H9 (cell line): Measurements from ENCODE around the gene UTP25. TPM values are rescaled to one million over a fixed set of nuclear protein-coding genes. Genes with fewer than 3 reads are reported as not detected.

Experiments
- DNase-seq: peaks from one replicate; pipeline ENCODE4 v3.0.0-alpha.2; 2017
- H2AFZ ChIP-seq: one replicate; pipeline ENCODE4 v1.6.1; 2013; ENCODE audit warnings: mild to moderate bottlenecking, low read length, control low read depth, moderate library complexity
- H2AK5ac ChIP-seq: 2 replicates; pipeline ENCODE4 v1.6.1; 2013; ENCODE audit warnings: low read length, control low read depth, mixed read lengths; ENCODE audit not compliant: insufficient read length
- H2BK120ac ChIP-seq: one replicate; pipeline ENCODE4 v1.6.1; 2013; ENCODE audit warnings: low read depth, mild to moderate bottlenecking, low read length, control low read depth, inconsistent platforms; ENCODE audit not compliant: poor library complexity, severe bottlenecking
- H2BK12ac ChIP-seq: 2 replicates; pipeline ENCODE4 v1.6.1; 2013; ENCODE audit warnings: low read length, control low read depth, mixed read lengths, low read depth; ENCODE audit not compliant: insufficient read length
- H2BK15ac ChIP-seq: 2 replicates; pipeline ENCODE4 v1.6.1; 2013; ENCODE audit warnings: low read depth, low read length, control low read depth
- H2BK20ac ChIP-seq: one replicate; pipeline ENCODE4 v1.6.1; 2013; ENCODE audit warnings: low read depth, mild to moderate bottlenecking, low read length, control low read depth, inconsistent platforms; ENCODE audit not compliant: poor library complexity, severe bottlenecking
- H2BK5ac ChIP-seq: 2 replicates; pipeline ENCODE4 v1.6.1; 2013; ENCODE audit warnings: low read length, control low read depth, mixed read lengths; ENCODE audit not compliant: insufficient read length
- H3K14ac ChIP-seq: 2 replicates; pipeline ENCODE4 v1.6.1; 2013; ENCODE audit warnings: low read length, control low read depth; ENCODE audit not compliant: insufficient read depth
- H3K18ac ChIP-seq: 2 replicates; pipeline ENCODE4 v1.6.1; 2013; ENCODE audit warnings: low read depth, mild to moderate bottlenecking, mixed read lengths, low read length, control low read depth; ENCODE audit not compliant: insufficient read length
- H3K23ac ChIP-seq: 2 replicates; pipeline ENCODE4 v1.6.1; 2013; ENCODE audit warnings: low read length, control low read depth, mixed read lengths, low read depth; ENCODE audit not compliant: insufficient read length
- H3K23me2 ChIP-seq: 2 replicates; pipeline ENCODE4 v1.6.1; 2013; ENCODE audit warnings: low read depth, mild to moderate bottlenecking, mixed read lengths, low read length, control low read depth; ENCODE audit not compliant: insufficient read length, poor library complexity, severe bottlenecking
- H3K27ac ChIP-seq: 2 replicates; pipeline ENCODE4 v1.5.1; 2013; ENCODE audit warnings: low read length, control low read depth, mixed read lengths, low read depth; ENCODE audit not compliant: insufficient read length
- H3K27me3 ChIP-seq: 2 replicates; pipeline ENCODE4 v1.6.1; 2013; ENCODE audit warnings: low read length, control low read depth, inconsistent platforms; ENCODE audit not compliant: insufficient read depth
- H3K4ac ChIP-seq: 2 replicates; pipeline ENCODE4 v1.6.1; 2013; ENCODE audit warnings: low read depth, mild to moderate bottlenecking, control low read depth, inconsistent platforms, low read length, moderate library complexity
- H3K4me1 ChIP-seq: 2 replicates; pipeline ENCODE4 v1.6.1; 2013; ENCODE audit warnings: low read length, control low read depth, inconsistent platforms; ENCODE audit not compliant: insufficient read depth
- H3K4me2 ChIP-seq: 2 replicates; pipeline ENCODE4 v1.6.1; 2013; ENCODE audit warnings: low read length, control low read depth, mixed read lengths; ENCODE audit not compliant: insufficient read length, insufficient read depth
- H3K56ac ChIP-seq: 2 replicates; pipeline ENCODE4 v1.6.1; 2013; ENCODE audit warnings: low read depth, mild to moderate bottlenecking, mixed read lengths, low read length, control low read depth; ENCODE audit not compliant: insufficient read length
- H3K79me1 ChIP-seq: 2 replicates; pipeline ENCODE4 v1.6.1; 2013; ENCODE audit warnings: low read depth, mild to moderate bottlenecking, moderate library complexity, low read length, control low read depth, inconsistent platforms; ENCODE audit not compliant: insufficient read depth, poor library complexity, severe bottlenecking
- H3K79me2 ChIP-seq: 2 replicates; pipeline ENCODE4 v1.6.1; 2013; ENCODE audit warnings: low read length, control low read depth, inconsistent platforms; ENCODE audit not compliant: insufficient read depth
- H3K9ac ChIP-seq: 2 replicates; pipeline ENCODE4 v1.6.1; 2013; ENCODE audit warnings: low read length, control low read depth, mixed read lengths; ENCODE audit not compliant: insufficient read length; ENCODE audit errors: extremely low read depth
- H3K9me3 ChIP-seq: one replicate; pipeline ENCODE4 v1.6.1; 2013; ENCODE audit warnings: low read depth, low read length, inconsistent platforms; ENCODE audit not compliant: control insufficient read depth
- H3T11ph ChIP-seq: one replicate; pipeline ENCODE4 v1.6.1; 2013; ENCODE audit warnings: mild to moderate bottlenecking, low read length, control low read depth, inconsistent platforms
- H4K20me1 ChIP-seq: one replicate; pipeline ENCODE4 v1.6.1; 2013; ENCODE audit not compliant: control insufficient read depth, insufficient read length, insufficient read depth
- H4K5ac ChIP-seq: 2 replicates; pipeline ENCODE4 v1.6.1; 2013; ENCODE audit warnings: low read depth, mild to moderate bottlenecking, mixed read lengths, low read length, control low read depth; ENCODE audit not compliant: insufficient read length
- H4K8ac ChIP-seq: replicated peaks from 2 replicates; pipeline ENCODE4 v1.6.1; 2013; ENCODE audit warnings: low read length, control low read depth, mixed read lengths, low read depth; ENCODE audit not compliant: insufficient read length
- H4K91ac ChIP-seq: 2 replicates; pipeline ENCODE4 v1.6.1; 2013; ENCODE audit warnings: low read depth, mild to moderate bottlenecking, moderate library complexity, mixed read lengths, low read length, control low read depth; ENCODE audit not compliant: insufficient read length
- H3K27ac Mint-ChIP-seq, 3 experiments: 2 replicates in 2 of 3; 3 replicates in 1 of 3; pipeline ENCODE4 v1.8.0; 2020 to 2021; ENCODE audit warnings: mixed read lengths in 3 of 3, mild to moderate bottlenecking in 1 of 3, moderate library complexity in 1 of 3
- H3K27me3 Mint-ChIP-seq: 2 replicates; pipeline ENCODE4 v1.8.0; 2021; ENCODE audit warnings: low read depth, mild to moderate bottlenecking, moderate library complexity, mixed read lengths
- H3K36me3 Mint-ChIP-seq, 3 experiments: 2 replicates in 2 of 3; 3 replicates in 1 of 3; pipeline ENCODE4 v1.8.0; 2020 to 2021; ENCODE audit warnings: low read depth in 3 of 3, mixed read lengths in 3 of 3; ENCODE audit not compliant: insufficient read depth in 1 of 3
- H3K4me1 Mint-ChIP-seq, 2 experiments: 2 replicates each; pipeline ENCODE4 v1.8.0; 2020; ENCODE audit warnings: mixed read lengths in 2 of 2
- H3K4me3 Mint-ChIP-seq, 2 experiments: 2 replicates in 1 of 2; 3 replicates in 1 of 2; pipeline ENCODE4 v1.8.0; 2020 to 2021; ENCODE audit warnings: mild to moderate bottlenecking in 2 of 2, mixed read lengths in 2 of 2, moderate library complexity in 1 of 2
- H3K9me3 Mint-ChIP-seq, 2 experiments: 2 replicates in 1 of 2; 3 replicates in 1 of 2; pipeline ENCODE4 v1.8.0; 2020; ENCODE audit warnings: mild to moderate bottlenecking in 2 of 2, mixed read lengths in 2 of 2, moderate library complexity in 1 of 2
- WGBS: extraction: QIAGEN DNeasy Blood & Tissue Kit; methylation state at CpG from one replicate; pipeline ENCODE4 v1.1.7; 2013; ENCODE audit warnings: missing lambda C conversion rate, low lambda C conversion rate, mixed read lengths; ENCODE audit not compliant: insufficient read length; ENCODE audit errors: extremely low coverage; 5-methylcytosine and 5-hydroxymethylcytosine counted together
- total RNA-seq: library from RNA; stranded (reverse); gene quantifications from 2 replicates; pipeline ENCODE4 v1.2.1, GENCODE V29; 2021
- TF ChIP-seq, protein P1 (sequence below): fragments of 200-600 bp; sonication (generic); conservative IDR thresholded peaks from 3 replicates; pipeline ENCODE4 v1.8.0; 2021; ENCODE audit warnings: antibody characterized with exemption, mild to moderate bottlenecking

The UTP25 gene
- total RNA-seq, 1 experiment from 2014 or later = 12.9 TPM

DNA sequence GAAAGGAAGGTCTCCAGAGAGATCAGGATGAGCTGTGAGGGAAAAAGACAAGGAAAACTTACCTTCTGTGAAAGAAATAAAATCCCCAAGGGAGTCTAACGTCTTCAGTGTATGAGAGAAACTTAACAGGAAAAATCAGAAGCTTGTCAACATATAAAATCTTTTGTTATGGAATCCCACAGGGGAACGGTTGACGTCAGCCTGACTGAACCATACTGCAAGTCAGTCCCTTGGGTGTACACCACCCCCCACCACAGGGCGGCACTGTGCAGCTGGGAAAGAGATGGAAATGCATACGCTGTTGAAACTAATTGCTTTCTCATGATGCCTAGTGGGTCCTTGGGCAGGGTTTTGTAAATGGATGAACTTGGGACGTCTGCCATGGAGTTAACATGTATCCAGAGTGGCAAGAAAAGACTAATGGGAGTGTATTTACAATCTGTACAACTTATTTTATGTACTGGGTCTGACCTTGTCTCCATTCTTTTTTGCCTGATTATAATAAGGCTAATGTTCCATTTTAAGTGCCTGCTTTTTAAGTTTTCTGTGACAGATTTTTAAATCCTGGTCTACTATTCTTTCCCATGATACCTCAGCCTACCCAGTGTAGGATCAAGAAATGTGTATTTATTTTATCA, 22.7 kb downstream of the UTP25 start:
- Histone ChIP-seq H2BK120ac (no peak overlapping the region), H2BK20ac (no peak overlapping the region), H3T11ph (no peak overlapping the region), H2BK15ac (no peak overlapping the region), H3K79me1 (no peaks in the 10 kb centered on the region), H3K18ac (no peak overlapping the region), H3K4ac (no peak overlapping the region), H3K23ac (no peak overlapping the region), H3K14ac (no peak overlapping the region), H2AFZ (no peak overlapping the region), H3K9me3 (no peaks in the 10 kb centered on the region), H3K4me1 (no peaks in the 10 kb centered on the region), H3K23me2 (no peaks in the 10 kb centered on the region), H2AK5ac (no peak overlapping the region), H3K9ac (no peak overlapping the region), H4K8ac (no peak overlapping the region), H4K5ac (no peak overlapping the region), H2BK5ac (no peak overlapping the region), H3K4me2 (no peak overlapping the region), H2BK12ac (no peak overlapping the region), H3K27ac (no peak overlapping the region), H3K79me2 (no peaks in the 10 kb centered on the region), H4K91ac (no peak overlapping the region), H3K27me3 (no peaks in the 10 kb centered on the region), H3K56ac (no peak overlapping the region), H4K20me1 (no peaks in the 10 kb centered on the region)
- TF ChIP-seq, protein P1, sequence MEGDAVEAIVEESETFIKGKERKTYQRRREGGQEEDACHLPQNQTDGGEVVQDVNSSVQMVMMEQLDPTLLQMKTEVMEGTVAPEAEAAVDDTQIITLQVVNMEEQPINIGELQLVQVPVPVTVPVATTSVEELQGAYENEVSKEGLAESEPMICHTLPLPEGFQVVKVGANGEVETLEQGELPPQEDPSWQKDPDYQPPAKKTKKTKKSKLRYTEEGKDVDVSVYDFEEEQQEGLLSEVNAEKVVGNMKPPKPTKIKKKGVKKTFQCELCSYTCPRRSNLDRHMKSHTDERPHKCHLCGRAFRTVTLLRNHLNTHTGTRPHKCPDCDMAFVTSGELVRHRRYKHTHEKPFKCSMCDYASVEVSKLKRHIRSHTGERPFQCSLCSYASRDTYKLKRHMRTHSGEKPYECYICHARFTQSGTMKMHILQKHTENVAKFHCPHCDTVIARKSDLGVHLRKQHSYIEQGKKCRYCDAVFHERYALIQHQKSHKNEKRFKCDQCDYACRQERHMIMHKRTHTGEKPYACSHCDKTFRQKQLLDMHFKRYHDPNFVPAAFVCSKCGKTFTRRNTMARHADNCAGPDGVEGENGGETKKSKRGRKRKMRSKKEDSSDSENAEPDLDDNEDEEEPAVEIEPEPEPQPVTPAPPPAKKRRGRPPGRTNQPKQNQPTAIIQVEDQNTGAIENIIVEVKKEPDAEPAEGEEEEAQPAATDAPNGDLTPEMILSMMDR = peak; percentile 81
- Mint-ChIP-seq H3K27me3 (no peaks in the 10 kb centered on the region), H3K4me1 (no peaks in the 10 kb centered on the region), H3K4me3 (no peak overlapping the region), H3K27ac (peak overlapping the region in 1 of 3 experiments; percentile 11; a peak in 2 of 7 replicates), H3K9me3 (no peaks in the 10 kb centered on the region), H3K36me3 (peaks cover 14 to 58% (median 37%) of the 10 kb centered on the region in 3 experiments; a peak in 6 of 7 replicates)
- WGBS = no CpG with 5 or more reads among the region's 6 CpGs
- DNase-seq = peak; percentile 68
